Stimulated activated CD8-positive, alpha-beta memory T cell treated with anti-CD3 and anti-CD28 coated beads, Interleukin-7, amount 100 ng/mL, for 4 hours (primary cell): ENCODE measurements around the gene WDR7.

Experiments
- DNase-seq, 2 donors: peaks; one replicate each; pipeline ENCODE4 v3.0.0-alpha.2; 2020; ENCODE audit warnings: low read depth in 2 of 2

The WDR7 gene

DNA sequence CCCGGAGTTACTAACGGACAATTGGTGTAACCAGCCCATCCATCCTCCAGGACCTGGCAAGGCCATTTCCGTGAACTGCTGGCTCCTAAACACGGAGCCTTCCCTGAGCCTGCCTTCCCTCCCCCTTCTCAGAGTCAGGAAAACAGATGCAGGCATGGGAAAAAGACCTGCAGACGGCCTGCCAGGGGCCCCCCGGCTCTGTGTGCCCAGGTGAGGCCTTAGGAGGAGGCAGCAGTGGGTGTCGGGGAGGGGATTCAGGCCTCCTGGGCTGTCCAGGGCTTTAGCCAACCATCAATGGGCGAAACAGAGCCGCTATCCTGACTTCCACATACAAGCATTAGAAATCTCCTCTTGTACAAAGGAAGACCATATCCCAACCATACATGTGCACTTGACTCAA lies 427.5 kb downstream of the WDR7 start:
- DNase-seq: no peak

DNA sequence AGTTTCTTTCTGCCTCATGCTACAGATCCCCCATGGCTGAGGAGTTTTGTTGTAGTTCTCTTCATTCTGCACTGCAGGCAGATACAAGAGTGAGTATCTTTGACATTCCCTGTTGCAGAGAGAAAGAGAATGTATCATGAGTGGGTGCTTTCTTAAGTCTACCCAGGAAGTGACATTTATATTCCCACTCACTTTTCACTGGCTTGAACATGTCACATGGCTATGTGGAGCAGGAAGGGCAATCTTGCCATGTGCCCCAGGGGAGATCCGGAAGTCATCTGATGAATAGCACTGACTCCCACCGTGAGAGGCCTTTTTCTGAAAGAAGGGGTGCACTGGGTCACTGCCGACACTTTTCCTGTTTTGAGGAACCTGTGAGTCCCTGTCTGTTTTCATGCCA lies 429.3 kb downstream of the WDR7 start:
- no peak for DNase-seq

DNA sequence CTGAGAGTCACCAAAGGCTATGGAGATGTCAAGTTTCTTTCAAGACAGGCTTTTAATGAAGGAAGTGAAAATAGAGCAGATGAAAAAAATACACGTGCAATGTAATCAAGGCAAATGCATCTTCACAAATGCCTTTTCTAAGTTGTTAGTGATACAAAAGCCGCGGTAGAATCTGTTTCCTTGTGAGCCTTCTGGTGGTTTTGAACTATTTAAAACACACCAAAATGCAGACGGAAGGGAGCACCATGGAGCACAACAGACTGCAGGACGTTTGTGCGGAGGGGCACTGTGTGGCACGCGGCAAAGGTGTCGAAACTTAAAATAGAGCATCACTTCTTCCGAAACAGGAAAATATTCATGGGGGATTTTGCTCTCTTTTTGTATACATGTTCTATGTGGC lies 430.7 kb downstream of the WDR7 start:
- no peak for DNase-seq

DNA sequence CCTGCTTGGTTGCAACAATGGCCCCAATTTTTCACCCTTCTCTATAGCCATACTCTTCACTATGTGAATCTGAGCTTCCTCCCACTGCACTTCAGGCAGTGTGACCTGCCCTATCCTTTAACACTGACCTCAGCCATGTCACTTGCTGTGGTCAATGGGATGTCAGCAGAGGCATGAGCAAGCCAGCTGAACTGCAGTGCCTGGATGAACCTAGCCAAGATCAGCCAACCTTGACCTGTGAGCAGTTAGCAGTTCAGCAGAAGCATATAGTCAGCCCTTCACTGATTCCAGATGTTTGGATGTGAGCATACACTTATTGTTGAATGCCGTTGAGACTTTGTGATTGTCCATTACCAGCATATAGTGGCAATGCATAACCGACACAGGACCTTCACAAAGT lies 432.3 kb downstream of the WDR7 start:
- DNase-seq: no peak

DNA sequence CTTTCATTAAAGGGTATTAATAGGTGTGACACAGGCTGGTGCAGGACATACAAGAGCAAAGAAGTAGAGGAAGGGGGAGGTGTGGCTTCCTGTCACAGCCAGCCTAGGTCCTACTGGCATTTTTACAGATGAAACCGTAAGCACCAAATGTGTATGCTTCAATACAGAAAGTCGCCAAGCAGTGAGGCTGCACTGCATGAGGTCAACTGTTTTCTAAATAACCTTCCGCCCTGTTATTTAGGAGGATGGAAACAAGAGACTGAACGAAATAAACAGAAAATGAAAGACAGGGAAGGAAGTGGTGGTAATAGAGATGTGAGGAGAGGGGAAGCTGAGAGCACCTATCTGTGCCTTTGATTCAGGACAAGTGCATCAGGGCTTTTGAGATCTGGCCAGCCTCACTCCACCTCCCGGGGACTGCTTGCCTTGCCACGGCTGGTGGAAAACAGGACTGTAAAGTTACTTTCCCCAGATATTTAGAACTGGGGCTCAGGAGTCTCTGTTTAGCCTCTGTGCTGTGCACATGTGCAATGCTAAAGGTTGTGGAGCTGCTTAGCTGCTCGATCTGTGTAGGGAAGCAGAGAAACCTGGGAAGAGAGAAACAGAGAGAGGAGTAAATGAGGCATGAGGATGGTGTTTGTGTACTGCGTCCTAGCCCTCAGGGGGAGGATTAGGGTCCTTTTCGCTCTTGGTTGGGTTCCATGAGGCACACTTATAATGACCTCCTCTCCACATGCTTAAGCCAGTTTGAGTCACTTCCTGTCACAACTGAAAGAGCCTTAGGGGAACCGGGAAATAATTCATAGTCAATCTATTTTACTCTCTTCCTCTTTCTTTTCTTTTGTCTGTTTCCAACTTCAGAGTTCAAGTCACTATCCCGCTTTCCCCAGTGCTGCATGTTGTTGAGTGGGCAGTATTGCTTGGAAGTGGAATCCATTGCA lies 433.4 kb downstream of the WDR7 start:
- no peak for DNase-seq

DNA sequence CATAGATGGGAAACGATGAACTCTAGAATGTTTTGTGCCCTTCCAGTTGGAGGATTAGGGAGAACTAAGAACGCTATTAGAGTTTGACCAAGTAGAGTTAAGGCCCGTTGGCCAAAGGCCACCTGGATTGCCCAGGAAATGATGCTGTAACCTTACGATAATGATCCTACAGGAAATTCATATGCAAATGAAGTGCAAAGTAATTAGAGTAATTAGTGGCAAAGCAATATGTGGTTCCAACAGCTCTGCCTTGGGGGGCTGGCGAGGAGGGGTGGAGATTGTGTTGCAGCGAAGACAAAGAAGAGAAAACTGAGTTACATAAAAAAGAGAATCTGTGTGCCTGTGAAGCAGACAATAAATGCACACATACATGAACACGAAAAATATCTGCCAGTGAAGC lies 434.2 kb downstream of the WDR7 start:
- DNase-seq: no peak

DNA sequence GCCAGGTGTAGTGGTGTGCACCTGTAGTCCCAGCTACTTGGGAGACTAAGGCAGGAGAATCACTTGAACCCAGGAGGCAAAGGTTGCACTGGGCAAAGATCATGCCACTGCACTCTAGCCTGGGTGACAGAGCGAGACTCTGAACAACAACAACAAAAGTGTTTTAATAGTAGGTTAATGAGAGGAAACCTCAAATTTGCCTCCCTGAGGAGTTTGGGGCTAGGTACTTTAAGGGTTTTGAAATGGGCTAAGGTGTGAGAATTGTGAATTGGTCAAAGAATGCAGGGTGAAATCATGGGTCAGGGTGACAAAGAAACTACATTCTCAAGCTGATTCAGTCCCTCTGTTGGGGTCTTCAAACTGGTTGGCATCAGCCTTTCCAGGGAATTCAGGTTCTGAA lies 435.0 kb downstream of the WDR7 start:
- DNase-seq: no peak
